CD8-positive, alpha-beta memory T cell (primary cell): ENCODE results near the gene ZNF226. TPM values are rescaled to one million over a fixed set of nuclear protein-coding genes. Genes with fewer than 3 reads are reported as not detected.
"Not testable (repeated sequence)": the region's sequence is repeated elsewhere in the genome, so short reads cannot be mapped to it uniquely, and the experiment has no call there.

Source experiments
- CTCF ChIA-PET: fragments of 350-600 bp; sonication (Branson Sonifier 250); formaldehyde crosslinking; loops from one replicate; lab custom pipeline; 2021; ENCODE audit warnings: antibody characterized with exemption; lab: Charles Lee
- POLR2A ChIA-PET: fragments of 350-600 bp; sonication (Branson Sonifier 250); formaldehyde crosslinking; loops from one replicate; lab custom pipeline; 2021; ENCODE audit warnings: antibody characterized with exemption; lab: Charles Lee
- DNase-seq, 5 donors: peaks; one replicate each; pipeline versions ENCODE4 v3.0.0 to v3.0.0-alpha.2; 2020 to 2022; ENCODE audit warnings: mixed read lengths in 1 of 5
- H3K27ac ChIP-seq: one replicate; pipeline ENCODE4 v1.7.0; 2013; ENCODE audit warnings: low read depth, mild to moderate bottlenecking, low read length, moderate library complexity
- H3K27me3 ChIP-seq: 2 replicates; pipeline ENCODE4 v1.7.0; 2013; ENCODE audit warnings: low read length, mild to moderate bottlenecking; ENCODE audit not compliant: insufficient read depth, poor library complexity, severe bottlenecking
- H3K36me3 ChIP-seq: 2 replicates; pipeline ENCODE4 v1.7.0; 2013; ENCODE audit warnings: mild to moderate bottlenecking, low read length, moderate library complexity; ENCODE audit not compliant: insufficient read depth
- H3K4me1 ChIP-seq: 2 replicates; pipeline ENCODE4 v1.7.0; 2013; ENCODE audit warnings: mild to moderate bottlenecking, low read length, moderate library complexity; ENCODE audit not compliant: insufficient read depth
- H3K4me3 ChIP-seq: 2 replicates; pipeline ENCODE4 v1.7.0; 2013; ENCODE audit warnings: mild to moderate bottlenecking, low read length
- H3K9me3 ChIP-seq: 2 replicates; pipeline ENCODE4 v1.7.0; 2013; ENCODE audit warnings: mild to moderate bottlenecking, low read length
- H3K27ac Mint-ChIP-seq, 8 donors: one replicate each; pipeline ENCODE4 v1.8.0; 2020 to 2021; ENCODE audit warnings: mixed read lengths in 8 of 8, mild to moderate bottlenecking in 6 of 8, inconsistent platforms in 3 of 8, moderate library complexity in 3 of 8
- H3K27me3 Mint-ChIP-seq, 2 donors: one replicate each; pipeline ENCODE4 v1.8.0; 2020 to 2021; ENCODE audit warnings: mixed read lengths in 2 of 2, mild to moderate bottlenecking in 1 of 2, moderate library complexity in 1 of 2
- H3K36me3 Mint-ChIP-seq, 3 donors: one replicate each; pipeline ENCODE4 v1.8.0; 2020 to 2021; ENCODE audit warnings: mixed read lengths in 3 of 3, inconsistent platforms in 1 of 3, mild to moderate bottlenecking in 1 of 3
- H3K4me1 Mint-ChIP-seq, 3 donors: one replicate each; pipeline ENCODE4 v1.8.0; 2020 to 2021; ENCODE audit warnings: mixed read lengths in 3 of 3, inconsistent platforms in 1 of 3, mild to moderate bottlenecking in 1 of 3
- H3K4me3 Mint-ChIP-seq, 7 donors: one replicate each; pipeline ENCODE4 v1.8.0; 2020 to 2021; ENCODE audit warnings: mixed read lengths in 7 of 7, mild to moderate bottlenecking in 6 of 7, moderate library complexity in 4 of 7, inconsistent platforms in 2 of 7
- H3K9me3 Mint-ChIP-seq, 5 donors: one replicate each; pipeline ENCODE4 v1.8.0; 2020 to 2022; ENCODE audit warnings: mixed read lengths in 5 of 5, mild to moderate bottlenecking in 3 of 5, moderate library complexity in 2 of 5, inconsistent platforms in 1 of 5
- polyA plus RNA-seq: library from polyadenylated mRNA; unstranded; fragments of 300-500 nt; fragmentation: Illumina TruSeq; gene quantifications from one replicate; pipeline ENCODE4 v1.2.3, GENCODE V29; 2021
- total RNA-seq, 2 experiments: library from RNA; stranded (reverse); gene quantifications; one replicate each; pipeline ENCODE4 v1.2.3, GENCODE V29; 2021

The ZNF226 gene
- total and polyA plus RNA-seq, 3 experiments from 2014 or later = 8.6 to 24.8 (median 9.4) TPM

DNA sequence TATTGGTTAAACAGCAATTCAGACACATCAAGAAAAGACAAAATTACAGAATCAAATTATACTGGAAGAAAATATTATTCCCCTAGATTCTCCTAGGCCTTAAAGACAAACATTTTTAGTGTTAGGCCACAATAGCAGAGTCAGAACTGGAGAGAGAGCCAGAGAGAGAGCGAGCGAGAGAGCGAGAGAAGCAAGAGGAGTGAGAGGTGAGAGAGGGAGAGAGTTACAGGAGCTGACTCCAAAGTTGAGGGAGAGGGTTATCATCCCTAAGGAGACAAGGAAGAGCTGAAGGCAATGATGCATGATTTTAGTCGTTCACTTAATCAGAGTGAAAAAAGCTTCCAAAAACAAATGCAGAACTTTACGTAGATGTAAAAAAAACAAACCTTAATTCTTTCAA is 27.2 kb downstream of the ZNF226 start:
- Histone ChIP-seq H3K4me3 (no peak overlapping the region), H3K4me1 (no peaks in the 10 kb centered on the region), H3K9me3 (peaks cover 12% of the 10 kb centered on the region), H3K27ac (no peak overlapping the region), H3K36me3 (no peaks in the 10 kb centered on the region), H3K27me3 (no peaks in the 10 kb centered on the region)
- CTCF ChIA-PET = no interaction called here
- H3K27me3 Mint-ChIP-seq = peaks cover 7 to 43% of the 10 kb centered on the region in 2 donors
- H3K36me3 Mint-ChIP-seq = peaks cover 9 to 36% (median 15%) of the 10 kb centered on the region in 3 donors
- no peak overlapping the region for H3K4me3 Mint-ChIP-seq
- no peaks in the 10 kb centered on the region for H3K4me1 Mint-ChIP-seq
- DNase-seq = no peak
- POLR2A ChIA-PET = no interaction called here
- H3K9me3 Mint-ChIP-seq = peaks cover 57 to 83% (median 65%) of the 10 kb centered on the region in 5 donors
- no peak overlapping the region for H3K27ac Mint-ChIP-seq

DNA sequence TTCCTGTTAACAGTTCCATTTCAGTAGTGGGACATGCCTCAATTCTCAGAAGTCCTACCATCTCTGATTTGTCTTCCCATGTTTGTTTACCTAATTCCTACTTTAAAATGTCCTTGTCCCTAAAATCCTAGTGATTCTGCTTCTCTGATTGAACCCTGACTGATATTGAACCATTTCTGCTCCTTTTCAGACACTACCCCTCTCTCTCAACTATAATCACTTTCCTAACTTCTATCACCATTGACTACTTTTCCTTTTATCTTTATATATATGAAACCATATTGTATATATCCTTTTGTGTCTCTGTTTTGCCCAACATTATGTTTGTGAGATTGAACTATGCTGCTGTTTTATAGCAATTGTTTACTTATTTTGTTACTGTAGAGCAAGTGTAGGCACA is 31.9 kb downstream of the ZNF226 start:
- H3K4me3 ChIP-seq = no peak overlapping the region
- ChIA-PET POLR2A (no interaction called here), CTCF (no interaction called here)
- Mint-ChIP-seq H3K4me3 (no peak overlapping the region), H3K27ac (no peak overlapping the region), H3K27me3 (peaks cover 7 to 44% of the 10 kb centered on the region in 2 donors), H3K36me3 (peaks cover 4 to 27% (median 7%) of the 10 kb centered on the region in 3 donors), H3K4me1 (no peaks in the 10 kb centered on the region), H3K9me3 (peaks cover 44 to 69% (median 54%) of the 10 kb centered on the region in 5 donors)
- H3K4me1 ChIP-seq = no peaks in the 10 kb centered on the region
- no peaks in the 10 kb centered on the region for H3K9me3 ChIP-seq
- no peaks in the 10 kb centered on the region for H3K27me3 ChIP-seq
- H3K27ac ChIP-seq = no peak overlapping the region
- no peaks in the 10 kb centered on the region for H3K36me3 ChIP-seq
- no peak for DNase-seq

DNA sequence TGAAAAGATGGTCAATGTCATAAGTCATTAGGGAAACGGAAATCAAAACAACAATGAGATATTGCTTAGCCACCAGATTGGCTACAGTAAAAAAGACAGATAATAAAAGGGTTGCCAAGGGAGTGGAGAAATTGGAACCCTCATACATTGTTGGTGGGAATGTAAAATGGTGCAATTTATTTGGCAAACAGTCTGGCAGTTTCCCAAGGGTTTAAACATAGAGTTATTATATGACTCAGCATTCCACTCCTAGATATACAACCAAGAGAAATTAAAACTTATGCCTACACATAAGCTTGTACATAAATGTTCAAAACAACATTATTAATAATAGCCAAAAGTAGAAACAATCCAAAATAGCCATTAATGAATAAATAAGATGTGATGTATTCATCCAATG is 37.6 kb downstream of the ZNF226 start:
- POLR2A ChIA-PET = no interaction called here
- no peak overlapping the region for H3K27ac Mint-ChIP-seq
- CTCF ChIA-PET = no interaction called here
- DNase-seq = no peak
- peaks cover 19 to 34% of the 10 kb centered on the region in 2 donors for H3K27me3 Mint-ChIP-seq
- H3K36me3 Mint-ChIP-seq = peaks cover 4 to 33% (median 8%) of the 10 kb centered on the region in 3 donors
- H3K4me1 ChIP-seq = no peaks in the 10 kb centered on the region
- H3K27me3 ChIP-seq = no peaks in the 10 kb centered on the region
- peaks cover 30 to 55% (median 41%) of the 10 kb centered on the region in 5 donors for H3K9me3 Mint-ChIP-seq
- no peak overlapping the region for H3K4me3 ChIP-seq
- peak overlapping the region in 1 of 7 donors; percentile 68 for H3K4me3 Mint-ChIP-seq
- H3K27ac ChIP-seq = no peak overlapping the region
- H3K9me3 ChIP-seq = peaks cover 3% of the 10 kb centered on the region
- peaks cover 6% of the 10 kb centered on the region in 3 donors for H3K4me1 Mint-ChIP-seq
- H3K36me3 ChIP-seq = no peaks in the 10 kb centered on the region

DNA sequence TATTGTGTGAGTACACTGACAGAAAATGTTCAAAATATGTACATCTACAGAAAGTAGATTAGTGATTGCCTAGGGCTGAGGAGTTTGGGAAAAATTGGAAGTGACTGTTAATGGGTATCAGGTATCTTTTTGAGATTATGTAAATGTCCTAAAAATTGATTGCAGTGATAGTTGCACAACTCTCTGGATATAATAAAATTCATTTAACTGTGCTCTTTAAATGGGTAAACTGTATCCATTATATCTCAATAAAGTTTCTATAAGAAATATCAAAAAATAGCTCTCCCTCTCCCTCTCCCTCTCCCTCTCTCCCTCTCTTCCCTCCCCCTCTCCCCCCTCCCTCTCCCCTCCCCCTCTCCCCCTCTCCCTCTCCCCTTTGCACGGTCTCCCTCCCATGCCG is 38.1 kb downstream of the ZNF226 start:
- Histone ChIP-seq H3K4me3 (no peak overlapping the region), H3K27ac (no peak overlapping the region), H3K4me1 (no peaks in the 10 kb centered on the region), H3K27me3 (no peaks in the 10 kb centered on the region), H3K36me3 (no peaks in the 10 kb centered on the region), H3K9me3 (peaks cover 3% of the 10 kb centered on the region)
- ChIA-PET POLR2A (interaction anchor here (0.6 kb wide), 1 partner anchor 44 kb away, joined by 3 read pairs; no protein-coding TSS in a partner anchor), CTCF (no interaction called here)
- peaks cover 28 to 55% (median 41%) of the 10 kb centered on the region in 5 donors for H3K9me3 Mint-ChIP-seq
- peak overlapping the region in 1 of 7 donors; percentile 68 for H3K4me3 Mint-ChIP-seq
- no peak overlapping the region for H3K27ac Mint-ChIP-seq
- DNase-seq = no peak
- H3K4me1 Mint-ChIP-seq = peaks cover 8 to 11% (median 9%) of the 10 kb centered on the region in 3 donors
- peaks cover 16 to 33% of the 10 kb centered on the region in 2 donors for H3K27me3 Mint-ChIP-seq
- peaks cover 4 to 34% (median 8%) of the 10 kb centered on the region in 3 donors for H3K36me3 Mint-ChIP-seq

DNA sequence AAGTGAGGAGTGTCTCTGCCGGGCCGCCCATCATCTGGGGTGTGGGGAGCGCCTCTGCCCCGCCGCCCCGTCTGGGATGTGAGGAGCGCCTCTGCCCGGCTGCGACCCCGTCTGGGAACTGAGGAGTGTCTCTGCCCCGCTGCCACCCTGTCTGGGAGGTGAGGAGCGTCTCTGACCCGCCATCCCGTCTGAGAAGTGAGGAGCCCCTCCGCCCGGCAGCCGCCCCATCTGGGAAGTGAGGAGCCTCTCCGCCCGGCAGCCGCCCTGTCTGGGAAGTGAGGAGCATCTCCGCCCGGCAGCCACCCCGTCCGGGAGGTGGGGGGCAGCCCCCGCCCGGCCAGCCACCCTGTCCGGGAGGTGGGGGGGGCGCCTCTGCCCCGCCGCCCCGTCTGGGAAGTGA is 39.0 kb downstream of the ZNF226 start:
- H3K27me3 ChIP-seq, CTCF ChIA-PET, H3K27ac ChIP-seq, H3K4me1 ChIP-seq, H3K27ac Mint-ChIP-seq, H3K9me3 ChIP-seq, H3K36me3 ChIP-seq, DNase-seq, H3K4me3 Mint-ChIP-seq, H3K4me3 ChIP-seq: not testable (repeated sequence)
- Mint-ChIP-seq H3K4me1 (peaks cover 8 to 14% (median 9%) of the 10 kb centered on the region in 3 donors), H3K9me3 (peaks cover 28 to 48% (median 38%) of the 10 kb centered on the region in 5 donors), H3K36me3 (peaks cover 4 to 32% (median 8%) of the 10 kb centered on the region in 3 donors), H3K27me3 (peaks cover 16 to 32% of the 10 kb centered on the region in 2 donors)
- POLR2A ChIA-PET = interaction anchor here (0.6 kb wide), 1 partner anchor 45 kb away, joined by 3 read pairs; no protein-coding TSS in a partner anchor

DNA sequence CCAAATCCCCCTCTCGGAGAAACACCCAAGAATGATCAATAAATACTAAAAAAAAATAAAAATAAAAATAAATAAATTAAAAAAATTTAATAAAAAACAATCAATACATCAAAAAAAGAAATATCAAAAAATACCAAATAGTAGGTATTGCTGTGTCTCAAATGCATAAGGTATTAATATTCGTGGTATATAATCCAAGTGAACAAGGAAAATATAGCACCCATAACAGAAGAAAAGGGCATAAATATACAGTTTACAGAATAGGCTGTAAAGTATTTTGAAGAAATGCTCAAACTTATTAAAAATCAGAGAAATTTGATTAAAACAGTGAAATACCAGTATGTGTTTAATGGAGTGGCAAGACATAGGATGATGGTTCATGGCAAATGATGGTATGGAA is 39.9 kb downstream of the ZNF226 start:
- Histone ChIP-seq H3K27me3 (no peaks in the 10 kb centered on the region), H3K36me3 (no peaks in the 10 kb centered on the region), H3K9me3 (peaks cover 3% of the 10 kb centered on the region), H3K4me3 (no peak overlapping the region), H3K27ac (no peak overlapping the region), H3K4me1 (no peaks in the 10 kb centered on the region)
- ChIA-PET CTCF (no interaction called here), POLR2A (no interaction called here)
- no peak overlapping the region for H3K27ac Mint-ChIP-seq
- no peak overlapping the region for H3K4me3 Mint-ChIP-seq
- peaks cover 28 to 42% (median 35%) of the 10 kb centered on the region in 5 donors for H3K9me3 Mint-ChIP-seq
- H3K27me3 Mint-ChIP-seq = peaks cover 16 to 29% of the 10 kb centered on the region in 2 donors
- no peak for DNase-seq
- H3K36me3 Mint-ChIP-seq = peaks cover 4 to 28% (median 8%) of the 10 kb centered on the region in 3 donors
- H3K4me1 Mint-ChIP-seq = peaks cover 8 to 14% (median 9%) of the 10 kb centered on the region in 3 donors

DNA sequence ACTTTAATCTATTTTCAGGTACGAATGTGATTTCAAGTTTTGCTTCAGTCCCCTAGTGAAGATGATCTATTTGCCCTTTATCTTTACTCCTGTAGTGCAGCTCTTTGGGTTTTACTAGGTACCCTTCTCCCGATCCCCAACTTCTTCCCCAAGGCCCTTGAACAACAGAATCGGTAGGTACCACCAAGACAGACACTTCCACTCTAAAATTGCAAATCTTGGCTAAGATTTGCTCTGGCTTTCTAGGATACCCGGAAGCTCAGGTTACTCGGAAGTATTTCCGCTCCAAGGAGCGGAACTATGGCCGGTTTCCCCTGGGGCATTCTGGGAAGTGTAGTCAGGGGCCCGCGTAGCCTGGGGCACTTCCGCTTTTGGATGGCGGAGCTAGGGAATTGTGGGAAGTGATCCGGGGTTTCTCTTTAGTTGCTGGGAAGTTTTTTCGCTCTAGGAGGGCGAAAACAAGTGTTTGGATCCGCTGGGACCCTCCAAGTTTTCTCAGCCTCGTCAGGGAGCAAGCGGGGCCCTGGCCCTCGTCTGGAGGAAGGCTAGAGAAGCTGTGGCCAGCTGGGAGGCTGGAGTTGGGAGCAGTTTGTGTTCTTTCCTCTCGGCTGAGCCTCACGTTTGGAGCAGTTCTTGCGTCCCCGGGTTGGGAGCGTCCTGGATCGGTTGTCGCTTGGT is 42.4 kb downstream of the ZNF226 start:
- Histone ChIP-seq H3K9me3 (peaks cover 3% of the 10 kb centered on the region), H3K4me3 (peak overlapping the region; percentile 86), H3K27me3 (no peaks in the 10 kb centered on the region), H3K36me3 (no peaks in the 10 kb centered on the region), H3K27ac (peak overlapping the region; percentile 63), H3K4me1 (no peaks in the 10 kb centered on the region)
- Mint-ChIP-seq H3K27me3 (peaks cover 11 to 19% of the 10 kb centered on the region in 2 donors), H3K4me1 (peaks cover 8 to 14% (median 13%) of the 10 kb centered on the region in 3 donors), H3K27ac (peak overlapping the region; percentile 31 to 98 (median 84)), H3K4me3 (peak overlapping the region; percentile 82 to 92 (median 89)), H3K9me3 (peaks cover 21 to 32% (median 25%) of the 10 kb centered on the region in 5 donors), H3K36me3 (peaks cover 4 to 24% (median 10%) of the 10 kb centered on the region in 3 donors)
- DNase-seq = peak; percentile 67 to 84 (median 74)
- ChIA-PET CTCF (interaction anchor here (1.1 to 1.8 kb wide), 2 partner anchors 42 to 113 kb away, joined by 3 to 7 read pairs; partner anchors contain the start of genes ZNF224 and ZNF226), POLR2A (interaction anchor here (1.0 to 1.6 kb wide), 2 partner anchors 42 to 293 kb away, joined by 3 to 8 read pairs; partner anchors contain the start of genes ZNF180 and ZNF226)
